ENCODE results near the gene NUP98. TPM values are rescaled to one million over a fixed set of nuclear protein-coding genes. Genes with fewer than 3 reads are reported as not detected.

The NUP98 gene
- total and polyA plus RNA-seq, 2 donors (not counting 3 experiments of a cell fraction or from before 2014, with no cell fraction given) = 92.7 to 169 TPM

DNA sequence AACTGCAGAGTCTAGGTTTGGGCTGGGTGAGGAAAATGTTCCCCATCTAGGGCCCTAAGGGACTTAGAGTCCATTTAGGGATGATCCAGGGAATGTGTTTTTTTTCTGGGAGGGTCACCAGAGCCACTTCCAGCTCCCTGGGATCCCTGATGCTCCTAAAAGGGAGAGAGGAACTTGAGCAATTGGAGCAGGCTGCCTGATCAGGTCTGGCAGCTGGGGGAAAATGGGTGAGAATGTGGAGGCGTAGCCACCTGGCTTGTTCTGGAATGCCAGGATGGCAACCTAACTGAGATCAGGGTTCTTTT, 12.2 kb upstream of the NUP98 start:
- CTCF ChIA-PET = interaction anchor here (1.1 to 4.4 kb wide), 8 partner anchors 10 to 263 kb away, joined by 5 to 48 read pairs (median 18); partner anchors contain the start of genes NUP98, RHOG and STIM1
- no peak overlapping the region for H3K4me3 ChIP-seq (replicated peaks in 1 of 3; ENCODE audit: insufficient read depth in 1 of 3, low read depth in 1 of 3, low read length in 3 of 3)
- dilution Hi-C loops (cut with MboI; ENCODE audit: extremely low pct_ligation_motif_present, low sequenced_read_pairs) (no loop called here), intact Hi-C loops (cut with micrococcal nuclease) (loop anchor here (2.0 kb wide), 1 partner anchor 27 kb away; no protein-coding TSS in a partner anchor)
- no peak overlapping the region for H3K4me2 ChIP-seq (ENCODE audit: insufficient read depth, low read length)
- H3K4me1 ChIP-seq (ENCODE audit: control insufficient read depth, extremely low read depth, insufficient read depth, low read length) = peaks cover 7% of the 10 kb centered on the region
- POLR2A ChIA-PET = no interaction called here
- no peaks in the 10 kb centered on the region for H4K20me1 ChIP-seq (replicated peaks; ENCODE audit: control insufficient read depth, extremely low read depth, insufficient read depth, low read length)
- no peaks in the 10 kb centered on the region for H3K79me2 ChIP-seq (ENCODE audit: control insufficient read depth, insufficient read depth, low read length)
- H2AFZ ChIP-seq (ENCODE audit: low read depth, low read length) = no peak overlapping the region
- BruUV-seq (replicated peaks) = no TSS peak
- H3K36me3 ChIP-seq (ENCODE audit: control insufficient read depth in 2 of 2, extremely low read depth in 1 of 2, insufficient read depth in 2 of 2, low read length in 2 of 2) = no peaks in the 10 kb centered on the region
- TF ChIP-seq CTCF (IDR thresholded peaks at IDR 0.05; ENCODE audit: extremely low read depth in 1 of 2, insufficient read depth in 1 of 2, low read depth in 1 of 2, low read length in 2 of 2) (no peak), POLR2A (IDR thresholded peaks at IDR 0.05; ENCODE audit: low read depth, low read length) (no peak), MYC (IDR thresholded peaks at IDR 0.05; ENCODE audit: low read depth, low read length) (no peak), EZH2 (IDR thresholded peaks at IDR 0.05; ENCODE audit: borderline replicate concordance, low read depth, low read length, severe bottlenecking) (no peak), POLR2AphosphoS5 (IDR thresholded peaks at IDR 0.05; ENCODE audit: insufficient read depth, low read depth, low read length) (no peak), GATA2 (IDR thresholded peaks at IDR 0.05; ENCODE audit: insufficient read depth, insufficient read length, low read depth, low read length) (no peak), JUN (IDR thresholded peaks at IDR 0.05; ENCODE audit: borderline replicate concordance, insufficient read depth, insufficient read length, low read depth) (no peak)
- TF ChIP-seq, protein P1, sequence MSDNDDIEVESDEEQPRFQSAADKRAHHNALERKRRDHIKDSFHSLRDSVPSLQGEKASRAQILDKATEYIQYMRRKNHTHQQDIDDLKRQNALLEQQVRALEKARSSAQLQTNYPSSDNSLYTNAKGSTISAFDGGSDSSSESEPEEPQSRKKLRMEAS (IDR thresholded peaks at IDR 0.05; ENCODE audit: insufficient read depth, insufficient read length) = no peak
- H3K9me1 ChIP-seq (replicated peaks; ENCODE audit: control insufficient read depth, extremely low read depth, insufficient read depth, low read length) = no peaks in the 10 kb centered on the region
- no peak overlapping the region for H3K9ac ChIP-seq (replicated peaks; ENCODE audit: extremely low read depth, insufficient read depth, low read length)
- no peaks in the 10 kb centered on the region for H3K9me3 ChIP-seq (replicated peaks; ENCODE audit: control insufficient read depth, insufficient read depth, low read length)
- FAIRE-seq (no peak), DNase-seq (ENCODE audit: low read depth, low spot score) (no peak)
- no peak overlapping the region for H3K27ac ChIP-seq (ENCODE audit: insufficient read depth, low read depth, low read length)
- no peaks in the 10 kb centered on the region for H3K27me3 ChIP-seq (ENCODE audit: control insufficient read depth in 2 of 2, insufficient read depth in 2 of 2, low read length in 2 of 2)

Data from endothelial cell of umbilical vein (primary cell).